OCI-LY7 (cell line): ENCODE measurements around the gene PCDHB9. TPM values are rescaled to one million over a fixed set of nuclear protein-coding genes. Genes with fewer than 3 reads are reported as not detected.
"Not testable (repeated sequence)": the region's sequence is repeated elsewhere in the genome, so short reads cannot be mapped to it uniquely, and the experiment has no call there.

Experiments used
- BruUV-seq: library from RNA; stranded (reverse); fragments of 400-500 nt; replicated peaks from 2 replicates; lab custom pipeline; 2021; lab: Mats Ljungman, UMichigan
- CTCF ChIA-PET: fragments of 300-600 bp; sonication (Branson Sonifier 250); formaldehyde crosslinking; loops from one replicate; lab custom pipeline; 2022; ENCODE audit warnings: antibody characterized with exemption; ENCODE audit not compliant: unreplicated experiment; lab: Charles Lee
- POLR2A ChIA-PET: fragments of 300-600 bp; sonication (Branson Sonifier 250); formaldehyde crosslinking; loops from one replicate; lab custom pipeline; 2022; ENCODE audit warnings: antibody characterized with exemption; lab: Charles Lee
- DNase-seq: peaks from one replicate; pipeline ENCODE4 v3.0.0-alpha.2; 2015; ENCODE audit warnings: low spot score
- H2AFZ ChIP-seq: fragments of 200-600 bp; sonication (generic), shearing (Covaris generic); 2 replicates; pipeline ENCODE4 v1.6.1; 2014; ENCODE audit warnings: mild to moderate bottlenecking, antibody characterized with exemption, low read length, moderate library complexity
- H3K27ac ChIP-seq: fragments of 200-600 bp; sonication (generic); 2 replicates; pipeline ENCODE4 v1.5.1; 2014; ENCODE audit warnings: mixed run types, low read depth, mild to moderate bottlenecking, moderate library complexity, low read length, inconsistent platforms; ENCODE audit not compliant: poor library complexity, severe bottlenecking
- H3K36me3 ChIP-seq: fragments of 200-600 bp; sonication (generic); 2 replicates; pipeline ENCODE4 v1.6.1; 2014; ENCODE audit warnings: mild to moderate bottlenecking, antibody characterized with exemption, low read length, moderate library complexity, mixed read lengths; ENCODE audit not compliant: insufficient read depth
- H3K4me1 ChIP-seq: fragments of 200-600 bp; sonication (generic); 2 replicates; pipeline ENCODE4 v1.5.1; 2014; ENCODE audit warnings: mild to moderate bottlenecking, low read length; ENCODE audit not compliant: insufficient read depth, poor library complexity, severe bottlenecking
- H3K4me2 ChIP-seq: fragments of 200-600 bp; sonication (generic); 2 replicates; pipeline ENCODE4 v1.6.1; 2014; ENCODE audit warnings: mild to moderate bottlenecking, low read length
- H3K4me3 ChIP-seq: fragments of 200-600 bp; sonication (generic); 2 replicates; pipeline ENCODE4 v1.5.1; 2014; ENCODE audit warnings: mild to moderate bottlenecking, low read depth, low read length; ENCODE audit not compliant: poor library complexity, severe bottlenecking
- H3K79me2 ChIP-seq: fragments of 200-600 bp; sonication (generic); 2 replicates; pipeline ENCODE4 v1.6.1; 2016; ENCODE audit warnings: low read depth, mild to moderate bottlenecking, low read length, moderate library complexity, mixed read lengths; ENCODE audit not compliant: insufficient read depth
- H3K9me2 ChIP-seq: fragments of 200-600 bp; sonication (generic); 2 replicates; pipeline ENCODE4 v1.6.1; 2016; ENCODE audit warnings: mild to moderate bottlenecking, low read length, mixed read lengths; ENCODE audit not compliant: insufficient read depth
- H3K9me3 ChIP-seq: fragments of 200-600 bp; sonication (generic); 2 replicates; pipeline ENCODE4 v1.6.1; 2014; ENCODE audit warnings: mild to moderate bottlenecking, mixed run types, low read length, mixed read lengths
- H4K20me1 ChIP-seq: fragments of 200-600 bp; sonication (generic); 2 replicates; pipeline ENCODE4 v1.6.1; 2014; ENCODE audit warnings: mild to moderate bottlenecking, antibody characterized with exemption, low read length, moderate library complexity, mixed read lengths; ENCODE audit not compliant: insufficient read depth
- EZH2phosphoT487 ChIP-seq: fragments of 200-600 bp; sonication (generic); IDR thresholded peaks from 2 replicates; pipeline ENCODE4 v1.6.1; 2018; ENCODE audit warnings: low read depth, borderline replicate concordance, mild to moderate bottlenecking, mixed run types, antibody characterized with exemption, low read length, moderate library complexity, mixed read lengths
- intact Hi-C: fragments of 100-400 bp; cut with micrococcal nuclease; formaldehyde crosslinking; loops from one replicate; pipeline ENCODE4 v1.10.0; 2022; ENCODE audit not compliant: unreplicated experiment
- total RNA-seq, 2 experiments: library from RNA; depleted of rRNA in 1 of 2; stranded (reverse); fragments of >200 nt in 1 of 2; shearing (Covaris generic) in 1 of 2; gene quantifications; 2 replicates each; pipeline ENCODE4 v1.2.3, GENCODE V29; 2014 to 2022
- TF ChIP-seq, protein P1 (sequence below): fragments of 200-600 bp; sonication (generic); conservative IDR thresholded peaks from 2 replicates; pipeline ENCODE4 v1.5.1; 2014; ENCODE audit warnings: mild to moderate bottlenecking, antibody characterized with exemption, low read length, moderate library complexity, mixed read lengths

The PCDHB9 gene
- total RNA-seq, 2 experiments from 2014 or later, result 0.06 TPM; not detected in 1

DNA sequence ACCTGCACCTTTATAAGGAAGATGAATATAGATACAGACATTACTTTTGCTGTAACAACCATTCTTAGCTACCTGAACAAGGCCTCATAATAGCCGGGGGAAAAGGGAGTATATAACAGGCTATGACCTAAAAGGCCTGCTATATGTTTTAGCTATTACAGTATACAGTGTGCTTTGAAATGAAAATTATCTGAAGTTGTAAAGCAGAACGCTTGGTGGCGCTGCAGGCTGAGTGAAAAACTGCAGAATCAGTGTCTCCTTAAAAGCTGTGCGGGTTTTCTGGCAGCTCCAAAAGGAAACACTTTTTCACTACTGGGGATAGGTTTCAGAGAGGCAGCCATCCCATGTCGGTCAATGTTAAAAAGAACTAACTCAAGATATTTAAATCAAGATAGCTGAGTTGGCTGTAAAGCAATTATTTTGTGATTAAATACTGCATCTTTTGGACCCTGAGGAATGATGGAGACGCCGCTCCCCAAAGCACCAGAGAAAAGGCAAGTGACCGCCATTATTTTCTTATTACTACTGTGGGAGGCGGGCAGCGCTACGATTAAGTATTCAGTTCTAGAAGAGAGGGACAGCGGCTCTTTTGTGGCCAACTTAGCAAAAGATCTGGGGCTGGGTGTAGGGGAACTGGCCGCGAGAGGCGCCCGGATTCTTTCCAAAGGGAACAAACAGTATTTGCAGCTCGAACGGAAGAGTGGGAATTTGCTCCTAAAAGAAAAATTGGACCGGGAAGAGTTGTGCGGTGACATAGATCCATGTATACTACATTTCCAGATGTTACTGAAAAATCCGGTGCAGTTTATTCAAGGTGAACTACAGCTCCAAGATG lies 31.2 kb upstream of the PCDHB9 start:
- intact Hi-C loops, result no loop called here
- no peak for DNase-seq
- TF ChIP-seq EZH2phosphoT487, result no peak
- TF ChIP-seq, protein P1, sequence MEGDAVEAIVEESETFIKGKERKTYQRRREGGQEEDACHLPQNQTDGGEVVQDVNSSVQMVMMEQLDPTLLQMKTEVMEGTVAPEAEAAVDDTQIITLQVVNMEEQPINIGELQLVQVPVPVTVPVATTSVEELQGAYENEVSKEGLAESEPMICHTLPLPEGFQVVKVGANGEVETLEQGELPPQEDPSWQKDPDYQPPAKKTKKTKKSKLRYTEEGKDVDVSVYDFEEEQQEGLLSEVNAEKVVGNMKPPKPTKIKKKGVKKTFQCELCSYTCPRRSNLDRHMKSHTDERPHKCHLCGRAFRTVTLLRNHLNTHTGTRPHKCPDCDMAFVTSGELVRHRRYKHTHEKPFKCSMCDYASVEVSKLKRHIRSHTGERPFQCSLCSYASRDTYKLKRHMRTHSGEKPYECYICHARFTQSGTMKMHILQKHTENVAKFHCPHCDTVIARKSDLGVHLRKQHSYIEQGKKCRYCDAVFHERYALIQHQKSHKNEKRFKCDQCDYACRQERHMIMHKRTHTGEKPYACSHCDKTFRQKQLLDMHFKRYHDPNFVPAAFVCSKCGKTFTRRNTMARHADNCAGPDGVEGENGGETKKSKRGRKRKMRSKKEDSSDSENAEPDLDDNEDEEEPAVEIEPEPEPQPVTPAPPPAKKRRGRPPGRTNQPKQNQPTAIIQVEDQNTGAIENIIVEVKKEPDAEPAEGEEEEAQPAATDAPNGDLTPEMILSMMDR, result peak; percentile 74
- POLR2A ChIA-PET, result interaction anchor here (0.6 kb wide), 2 partner anchors 47 to 144 kb away, joined by 3 to 4 read pairs; no protein-coding TSS in a partner anchor
- Histone ChIP-seq H3K4me1 (no peaks in the 10 kb centered on the region), H3K36me3 (no peaks in the 10 kb centered on the region), H3K4me3 (no peak overlapping the region), H3K9me2 (no peaks in the 10 kb centered on the region), H3K79me2 (no peaks in the 10 kb centered on the region), H3K4me2 (no peak overlapping the region), H3K27ac (no peak overlapping the region), H3K9me3 (no peaks in the 10 kb centered on the region), H4K20me1 (no peaks in the 10 kb centered on the region), H2AFZ (no peak overlapping the region)
- CTCF ChIA-PET, result no interaction called here
- no TSS peak for BruUV-seq

DNA sequence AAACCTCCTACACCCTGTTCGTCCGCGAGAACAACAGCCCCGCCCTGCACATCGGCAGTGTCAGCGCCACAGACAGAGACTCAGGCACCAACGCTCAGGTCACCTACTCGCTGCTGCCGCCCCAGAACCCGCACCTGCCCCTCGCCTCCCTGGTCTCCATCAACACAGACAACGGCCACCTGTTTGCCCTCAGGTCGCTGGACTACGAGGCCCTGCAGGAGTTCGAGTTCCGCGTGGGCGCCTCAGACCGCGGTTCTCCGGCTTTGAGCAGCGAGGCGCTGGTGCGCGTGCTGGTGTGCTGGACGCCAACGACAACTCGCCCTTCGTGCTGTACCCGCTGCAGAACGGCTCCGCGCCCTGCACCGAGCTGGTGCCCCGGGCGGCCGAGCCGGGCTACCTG lies 29.6 kb upstream of the PCDHB9 start:
- DNase-seq, H3K4me2 ChIP-seq, H3K4me1 ChIP-seq, H3K36me3 ChIP-seq, H4K20me1 ChIP-seq, intact Hi-C loops, H3K9me3 ChIP-seq, POLR2A ChIA-PET, H3K27ac ChIP-seq, BruUV-seq, CTCF ChIA-PET, H2AFZ ChIP-seq, H3K9me2 ChIP-seq, H3K79me2 ChIP-seq, H3K4me3 ChIP-seq: not testable (repeated sequence)

DNA sequence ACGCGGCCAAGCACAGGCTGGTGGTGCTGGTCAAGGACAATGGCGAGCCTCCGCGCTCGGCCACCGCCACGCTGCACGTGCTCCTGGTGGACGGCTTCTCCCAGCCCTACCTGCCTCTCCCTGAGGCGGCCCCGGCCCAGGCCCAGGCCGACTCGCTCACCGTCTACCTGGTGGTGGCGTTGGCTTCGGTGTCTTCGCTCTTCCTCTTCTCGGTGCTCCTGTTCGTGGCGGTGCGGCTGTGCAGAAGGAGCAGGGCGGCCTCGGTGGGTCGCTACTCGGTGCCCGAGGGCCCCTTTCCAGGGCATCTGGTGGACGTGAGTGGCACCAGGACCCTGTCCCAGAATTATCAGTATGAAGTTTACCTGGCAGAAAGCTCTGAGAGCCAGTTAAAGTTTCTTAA lies 29.1 kb upstream of the PCDHB9 start:
- H3K4me2 ChIP-seq, H3K79me2 ChIP-seq, DNase-seq, CTCF ChIA-PET, POLR2A ChIA-PET, H3K27ac ChIP-seq, H3K4me3 ChIP-seq, H3K36me3 ChIP-seq, H2AFZ ChIP-seq, intact Hi-C loops, H3K9me3 ChIP-seq, H3K9me2 ChIP-seq, H4K20me1 ChIP-seq, BruUV-seq, H3K4me1 ChIP-seq: not testable (repeated sequence)
